NT2/D1 (cell line): ENCODE measurements around the gene SNAP29.

Source experiments
- DNase-seq: peaks from one replicate; pipeline ENCODE4 v3.0.0-alpha.2; 2011; ENCODE audit warnings: low read depth, low spot score
- H3K27me3 ChIP-seq: 2 replicates; pipeline ENCODE4 v1.6.0; 2011; ENCODE audit warnings: mild to moderate bottlenecking; ENCODE audit not compliant: insufficient read length, insufficient read depth
- H3K36me3 ChIP-seq: 2 replicates; pipeline ENCODE4 v1.6.1; 2011; ENCODE audit warnings: mild to moderate bottlenecking, low read length, mixed read lengths; ENCODE audit not compliant: insufficient read depth, insufficient read length
- H3K4me1 ChIP-seq: 2 replicates; pipeline ENCODE4 v1.5.1; 2011; ENCODE audit not compliant: insufficient read depth, insufficient read length
- H3K4me3 ChIP-seq: 2 replicates; pipeline ENCODE4 v1.5.1; 2011; ENCODE audit warnings: low read depth; ENCODE audit not compliant: insufficient read length
- H3K9ac ChIP-seq: 2 replicates; pipeline ENCODE4 v1.6.0; 2011; ENCODE audit warnings: low read depth; ENCODE audit not compliant: insufficient read length
- H3K9me3 ChIP-seq: 2 replicates; pipeline ENCODE4 v1.5.1; 2011; ENCODE audit warnings: mild to moderate bottlenecking, low read length; ENCODE audit not compliant: insufficient read depth
- SUZ12 ChIP-seq: IDR thresholded peaks from 2 replicates; pipeline ENCODE4 v1.6.1; 2011; ENCODE audit not compliant: insufficient read length, insufficient read depth; ENCODE audit errors: extremely low read depth
- YY1 ChIP-seq: IDR thresholded peaks from 2 replicates; pipeline ENCODE4 v1.6.1; 2011; ENCODE audit not compliant: insufficient read length, insufficient read depth
- ZNF274 ChIP-seq: IDR thresholded peaks from 2 replicates; pipeline ENCODE4 v1.6.1; 2011; ENCODE audit warnings: mild to moderate bottlenecking, low read depth, low read length

SNAP29 gene

GRCh38 chr22:20839837-20840645, 18.8 kb upstream of the SNAP29 start:
- no peaks in the 10 kb centered on the region for H3K9me3 ChIP-seq
- H3K36me3 ChIP-seq, result no peaks in the 10 kb centered on the region
- no peak overlapping the region for H3K4me3 ChIP-seq
- TF ChIP-seq ZNF274 (no peak), YY1 (no peak), SUZ12 (no peak)
- no peak overlapping the region for H3K9ac ChIP-seq
- peaks cover 2% of the 10 kb centered on the region for H3K4me1 ChIP-seq
- H3K27me3 ChIP-seq, result no peaks in the 10 kb centered on the region
- no peak for DNase-seq

- no peaks in the 10 kb centered on the region for H3K9me3 ChIP-seq
- TF ChIP-seq SUZ12 (no peak), YY1 (no peak), ZNF274 (no peak)
- H3K4me3 ChIP-seq, result no peak overlapping the region
- H3K36me3 ChIP-seq, result no peaks in the 10 kb centered on the region
- DNase-seq, result no peak
- no peaks in the 10 kb centered on the region for H3K27me3 ChIP-seq
- H3K9ac ChIP-seq, result no peak overlapping the region
- H3K4me1 ChIP-seq, result peaks cover 2% of the 10 kb centered on the region
Observed at GRCh38 chr22:20840646-20841371, 18.0 kb upstream of the SNAP29 start.

- no peaks in the 10 kb centered on the region for H3K9me3 ChIP-seq
- H3K4me3 ChIP-seq, result no peak overlapping the region
- DNase-seq, result no peak
- H3K4me1 ChIP-seq, result peaks cover 2% of the 10 kb centered on the region
- H3K9ac ChIP-seq, result no peak overlapping the region
- no peaks in the 10 kb centered on the region for H3K27me3 ChIP-seq
- no peak for TF ChIP-seq SUZ12
- TF ChIP-seq YY1, result no peak
- TF ChIP-seq ZNF274, result no peak
- H3K36me3 ChIP-seq, result no peaks in the 10 kb centered on the region
Observed at GRCh38 chr22:20843501-20843900, 15.3 kb upstream of the SNAP29 start.

GRCh38 chr22:20844055-20845037, 14.5 kb upstream of the SNAP29 start:
- no peak for TF ChIP-seq YY1
- no peak for TF ChIP-seq SUZ12
- no peak for TF ChIP-seq ZNF274
- peaks cover 2% of the 10 kb centered on the region for H3K4me1 ChIP-seq

GRCh38 chr22:20847318-20847822, 11.4 kb upstream of the SNAP29 start:
- peaks cover 2% of the 10 kb centered on the region for H3K4me1 ChIP-seq
- H3K4me3 ChIP-seq, result no peak overlapping the region
- no peak overlapping the region for H3K9ac ChIP-seq
- no peaks in the 10 kb centered on the region for H3K27me3 ChIP-seq
- TF ChIP-seq ZNF274 (no peak), SUZ12 (no peak), YY1 (no peak)
- no peak for DNase-seq
- H3K36me3 ChIP-seq, result no peaks in the 10 kb centered on the region
- H3K9me3 ChIP-seq, result no peaks in the 10 kb centered on the region

More at GRCh38 chr22:20844055-20845037, 14.5 kb upstream of the SNAP29 start:
- H3K4me3 ChIP-seq, result no peak overlapping the region
- no peaks in the 10 kb centered on the region for H3K9me3 ChIP-seq
- H3K36me3 ChIP-seq, result no peaks in the 10 kb centered on the region
- no peaks in the 10 kb centered on the region for H3K27me3 ChIP-seq
- no peak overlapping the region for H3K9ac ChIP-seq
- DNase-seq, result no peak

GRCh38 chr22:20852076-20852475, 6.7 kb upstream of the SNAP29 start:
- peaks cover 2% of the 10 kb centered on the region for H3K4me1 ChIP-seq
- TF ChIP-seq YY1, result no peak
- TF ChIP-seq SUZ12, result no peak
- no peak for TF ChIP-seq ZNF274
- H3K4me3 ChIP-seq, result no peak overlapping the region
- no peak for DNase-seq
- no peaks in the 10 kb centered on the region for H3K27me3 ChIP-seq
- H3K9ac ChIP-seq, result no peak overlapping the region
- no peaks in the 10 kb centered on the region for H3K36me3 ChIP-seq
- H3K9me3 ChIP-seq, result no peaks in the 10 kb centered on the region
